Thyroid gland (tissue), 4 donors: ENCODE results near the gene INO80C.

Source experiments
- POLR2A ChIP-seq, 2 donors: fragments of 450-650 bp; IDR thresholded peaks; one replicate each; pipeline ENCODE4 v1.6.1; 2017; ENCODE audit warnings: antibody characterized with exemption in 2 of 2, mild to moderate bottlenecking in 2 of 2, moderate library complexity in 1 of 2
- TF ChIP-seq, protein P1 (sequence below), 6 experiments: fragments of 200-600 bp in 3 of 6; fragments of 450-650 bp in 3 of 6; sonication (generic) in 3 of 6; IDR thresholded peaks; one replicate each; pipeline ENCODE4 v1.5.1; 2016 to 2019; ENCODE audit warnings: antibody characterized with exemption in 6 of 6, mild to moderate bottlenecking in 2 of 6, inconsistent platforms in 1 of 6, moderate library complexity in 1 of 6

DNA sequence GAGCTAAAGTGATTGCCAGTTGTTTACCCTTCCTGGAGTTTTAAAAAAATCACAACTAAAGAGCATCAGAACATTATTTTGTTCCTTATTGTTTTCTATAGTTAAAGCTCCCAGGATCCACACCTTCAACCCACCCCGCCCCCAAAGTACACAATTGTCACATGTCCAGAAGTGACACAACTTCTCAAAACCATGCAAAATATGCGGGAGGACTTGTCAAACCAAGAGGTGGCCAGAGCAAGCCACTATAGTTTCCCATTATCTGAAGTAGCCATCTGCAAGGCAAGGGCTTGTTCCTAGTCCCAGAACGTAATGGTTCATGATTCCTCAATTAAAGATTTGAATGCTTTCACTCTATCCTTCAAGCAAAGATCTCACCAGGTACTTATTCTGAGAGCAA, 9.9 kb upstream of the INO80C start:
- TF ChIP-seq, protein P1, sequence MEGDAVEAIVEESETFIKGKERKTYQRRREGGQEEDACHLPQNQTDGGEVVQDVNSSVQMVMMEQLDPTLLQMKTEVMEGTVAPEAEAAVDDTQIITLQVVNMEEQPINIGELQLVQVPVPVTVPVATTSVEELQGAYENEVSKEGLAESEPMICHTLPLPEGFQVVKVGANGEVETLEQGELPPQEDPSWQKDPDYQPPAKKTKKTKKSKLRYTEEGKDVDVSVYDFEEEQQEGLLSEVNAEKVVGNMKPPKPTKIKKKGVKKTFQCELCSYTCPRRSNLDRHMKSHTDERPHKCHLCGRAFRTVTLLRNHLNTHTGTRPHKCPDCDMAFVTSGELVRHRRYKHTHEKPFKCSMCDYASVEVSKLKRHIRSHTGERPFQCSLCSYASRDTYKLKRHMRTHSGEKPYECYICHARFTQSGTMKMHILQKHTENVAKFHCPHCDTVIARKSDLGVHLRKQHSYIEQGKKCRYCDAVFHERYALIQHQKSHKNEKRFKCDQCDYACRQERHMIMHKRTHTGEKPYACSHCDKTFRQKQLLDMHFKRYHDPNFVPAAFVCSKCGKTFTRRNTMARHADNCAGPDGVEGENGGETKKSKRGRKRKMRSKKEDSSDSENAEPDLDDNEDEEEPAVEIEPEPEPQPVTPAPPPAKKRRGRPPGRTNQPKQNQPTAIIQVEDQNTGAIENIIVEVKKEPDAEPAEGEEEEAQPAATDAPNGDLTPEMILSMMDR (IDR thresholded peaks at IDR 0.05) = no peak
- no peak for TF ChIP-seq POLR2A (IDR thresholded peaks at IDR 0.05)
